HepG2 (cell line): ENCODE measurements around the gene CSNK1D. TPM values are rescaled to one million over a fixed set of nuclear protein-coding genes. Genes with fewer than 3 reads are reported as not detected.
A peak's percentile ranks its signal among the peaks of the same experiment; 100 is the strongest.

Experiments used
- FOXM1 ChIP-seq: sonication (generic); formaldehyde crosslinking; IDR thresholded peaks from 2 replicates; pipeline ENCODE4 v1.5.0; 2020; ENCODE audit warnings: missing genetic modification reagents
- MTF2 ChIP-seq: sonication (generic); formaldehyde crosslinking; IDR thresholded peaks from 2 replicates; pipeline ENCODE4 v1.5.0; 2020; ENCODE audit warnings: missing genetic modification reagents, borderline replicate concordance
- MYC ChIP-seq: sonication (generic); formaldehyde crosslinking; IDR thresholded peaks from 2 replicates; pipeline ENCODE4 v1.9.0; 2021; ENCODE audit warnings: missing genetic modification reagents, borderline replicate concordance
- NFE2L1 ChIP-seq: sonication (generic); formaldehyde crosslinking; IDR thresholded peaks from 2 replicates; pipeline ENCODE4 v1.4.0; 2020; ENCODE audit warnings: missing genetic modification reagents, mild to moderate bottlenecking, borderline replicate concordance
- NPAS2 ChIP-seq: sonication (generic); formaldehyde crosslinking; IDR thresholded peaks from 2 replicates; pipeline ENCODE4 v1.8.0; 2022; ENCODE audit warnings: mild to moderate bottlenecking, missing genetic modification reagents, borderline replicate concordance
- RELA ChIP-seq: sonication (generic); formaldehyde crosslinking; IDR thresholded peaks from 2 replicates; pipeline ENCODE4 v1.4.0; 2020; ENCODE audit warnings: missing genetic modification reagents
- SIN3A ChIP-seq: IDR thresholded peaks from 2 replicates; pipeline ENCODE4 v1.6.1; 2011; ENCODE audit warnings: low read depth, mild to moderate bottlenecking, control low read depth, low read length, borderline replicate concordance
- SNAPC4 ChIP-seq: sonication (generic); formaldehyde crosslinking; IDR thresholded peaks from 2 replicates; pipeline ENCODE4 v1.4.0; 2020; ENCODE audit warnings: mild to moderate bottlenecking, missing genetic modification reagents
- SRSF1 ChIP-seq: fragments of 200-400 bp; formaldehyde crosslinking; optimal IDR thresholded peaks from 2 replicates; pipeline ENCODE3; 2017; ENCODE audit warnings: mild to moderate bottlenecking, low read depth, low read length, moderate library complexity
- SSRP1 ChIP-seq: IDR thresholded peaks from 2 replicates; pipeline ENCODE4 v1.6.1; 2016; ENCODE audit warnings: control low read depth
- TARDBP ChIP-seq: sonication (generic); formaldehyde crosslinking; IDR thresholded peaks from 2 replicates; pipeline ENCODE4 v1.8.0; 2022; ENCODE audit warnings: mild to moderate bottlenecking, missing genetic modification reagents
- ZNF333 ChIP-seq: sonication (generic); formaldehyde crosslinking; IDR thresholded peaks from 2 replicates; pipeline ENCODE4 v1.4.0; 2020; ENCODE audit warnings: mild to moderate bottlenecking, missing genetic modification reagents, borderline replicate concordance
- ZNF367 ChIP-seq: sonication (generic); formaldehyde crosslinking; IDR thresholded peaks from 2 replicates; pipeline ENCODE4 v1.4.0; 2020; ENCODE audit warnings: missing genetic modification reagents, borderline replicate concordance
- ZNF570 ChIP-seq: sonication (generic); formaldehyde crosslinking; IDR thresholded peaks from 2 replicates; pipeline ENCODE4 v1.4.0; 2020; ENCODE audit warnings: mild to moderate bottlenecking, missing genetic modification reagents, borderline replicate concordance
- ZNF724P ChIP-seq: sonication (generic); formaldehyde crosslinking; IDR thresholded peaks from 2 replicates; pipeline ENCODE4 v1.8.0; 2022; ENCODE audit warnings: missing genetic modification reagents, borderline replicate concordance
- ZNF790 ChIP-seq: sonication (generic); formaldehyde crosslinking; IDR thresholded peaks from 2 replicates; pipeline ENCODE4 v1.8.0; 2022; ENCODE audit warnings: missing genetic modification reagents, mild to moderate bottlenecking, borderline replicate concordance
- polyA plus RNA-seq, 8 experiments: library from polyadenylated mRNA; depleted of rRNA in 3 of 8; stranded (reverse) in 7 of 8; unstranded in 1 of 8; fragments of >200 nt; fragmentation: Illumina TruSeq in 4 of 8; extraction: Trizol in 4 of 8; gene quantifications; 2 replicates each; pipeline versions ENCODE4 v1.2.1 to v1.2.3, GENCODE V29; 2011 to 2016; ENCODE audit warnings: low read depth in 4 of 8, missing spikeins in 1 of 8, mixed read lengths in 1 of 8; ENCODE audit not compliant: insufficient read depth in 1 of 8
- total RNA-seq, 5 experiments: library from RNA; depleted of rRNA; stranded (reverse); fragments of >200 nt; fragmentation: Illumina TruSeq; extraction: Trizol; gene quantifications; 2 replicates each; pipeline ENCODE4 v1.2.3, GENCODE V29; 2016; ENCODE audit warnings: low read depth in 1 of 5
- TF ChIP-seq, protein P1 (sequence below): sonication (generic); formaldehyde crosslinking; IDR thresholded peaks from 2 replicates; pipeline ENCODE4 v1.5.1; 2020; ENCODE audit warnings: mild to moderate bottlenecking, missing genetic modification reagents, borderline replicate concordance

Gene CSNK1D
- total and polyA plus RNA-seq, 2 of the 13 experiments (the other 11 are each of a cell fraction or from before 2014, with no cell fraction given), result 31.5 to 128 TPM

GRCh38 chr17:82241183-82241925, 32.1 kb downstream of the CSNK1D start (continued):
- TF ChIP-seq NPAS2 (CRISPR knock-in tag) (no peak), SRSF1 (peak; percentile 70), SNAPC4 (CRISPR knock-in tag) (peak; percentile 36; the same call in 1 of the 2 replicates), ZNF367 (CRISPR knock-in tag) (peak; percentile 54; the same call in 1 of the 2 replicates), ZNF333 (CRISPR knock-in tag) (peak; percentile 28; the same call in 1 of the 2 replicates), ZNF570 (CRISPR knock-in tag) (no peak), ZNF724P (CRISPR knock-in tag) (peak; percentile 81; the same call in 1 of the 2 replicates), RELA (CRISPR knock-in tag) (no peak), MTF2 (CRISPR knock-in tag) (no peak), NFE2L1 (CRISPR knock-in tag) (no peak), SSRP1 (CRISPR knock-in tag) (peak; percentile 99), SIN3A (peak; percentile 8; the same call in 1 of the 2 replicates), FOXM1 (CRISPR knock-in tag) (no peak), MYC (peak; percentile 72), ZNF790 (CRISPR knock-in tag) (peak; percentile 80; the same call in 1 of the 2 replicates), TARDBP (CRISPR knock-in tag) (no peak; the same call in 1 of the 2 replicates)
- TF ChIP-seq, protein P1, sequence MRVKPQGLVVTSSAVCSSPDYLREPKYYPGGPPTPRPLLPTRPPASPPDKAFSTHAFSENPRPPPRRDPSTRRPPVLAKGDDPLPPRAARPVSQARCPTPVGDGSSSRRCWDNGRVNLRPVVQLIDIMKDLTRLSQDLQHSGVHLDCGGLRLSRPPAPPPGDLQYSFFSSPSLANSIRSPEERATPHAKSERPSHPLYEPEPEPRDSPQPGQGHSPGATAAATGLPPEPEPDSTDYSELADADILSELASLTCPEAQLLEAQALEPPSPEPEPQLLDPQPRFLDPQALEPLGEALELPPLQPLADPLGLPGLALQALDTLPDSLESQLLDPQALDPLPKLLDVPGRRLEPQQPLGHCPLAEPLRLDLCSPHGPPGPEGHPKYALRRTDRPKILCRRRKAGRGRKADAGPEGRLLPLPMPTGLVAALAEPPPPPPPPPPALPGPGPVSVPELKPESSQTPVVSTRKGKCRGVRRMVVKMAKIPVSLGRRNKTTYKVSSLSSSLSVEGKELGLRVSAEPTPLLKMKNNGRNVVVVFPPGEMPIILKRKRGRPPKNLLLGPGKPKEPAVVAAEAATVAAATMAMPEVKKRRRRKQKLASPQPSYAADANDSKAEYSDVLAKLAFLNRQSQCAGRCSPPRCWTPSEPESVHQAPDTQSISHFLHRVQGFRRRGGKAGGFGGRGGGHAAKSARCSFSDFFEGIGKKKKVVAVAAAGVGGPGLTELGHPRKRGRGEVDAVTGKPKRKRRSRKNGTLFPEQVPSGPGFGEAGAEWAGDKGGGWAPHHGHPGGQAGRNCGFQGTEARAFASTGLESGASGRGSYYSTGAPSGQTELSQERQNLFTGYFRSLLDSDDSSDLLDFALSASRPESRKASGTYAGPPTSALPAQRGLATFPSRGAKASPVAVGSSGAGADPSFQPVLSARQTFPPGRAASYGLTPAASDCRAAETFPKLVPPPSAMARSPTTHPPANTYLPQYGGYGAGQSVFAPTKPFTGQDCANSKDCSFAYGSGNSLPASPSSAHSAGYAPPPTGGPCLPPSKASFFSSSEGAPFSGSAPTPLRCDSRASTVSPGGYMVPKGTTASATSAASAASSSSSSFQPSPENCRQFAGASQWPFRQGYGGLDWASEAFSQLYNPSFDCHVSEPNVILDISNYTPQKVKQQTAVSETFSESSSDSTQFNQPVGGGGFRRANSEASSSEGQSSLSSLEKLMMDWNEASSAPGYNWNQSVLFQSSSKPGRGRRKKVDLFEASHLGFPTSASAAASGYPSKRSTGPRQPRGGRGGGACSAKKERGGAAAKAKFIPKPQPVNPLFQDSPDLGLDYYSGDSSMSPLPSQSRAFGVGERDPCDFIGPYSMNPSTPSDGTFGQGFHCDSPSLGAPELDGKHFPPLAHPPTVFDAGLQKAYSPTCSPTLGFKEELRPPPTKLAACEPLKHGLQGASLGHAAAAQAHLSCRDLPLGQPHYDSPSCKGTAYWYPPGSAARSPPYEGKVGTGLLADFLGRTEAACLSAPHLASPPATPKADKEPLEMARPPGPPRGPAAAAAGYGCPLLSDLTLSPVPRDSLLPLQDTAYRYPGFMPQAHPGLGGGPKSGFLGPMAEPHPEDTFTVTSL (CRISPR knock-in tag), result 0 out of 2 replicates have a peak, but pooled peaks have one; percentile 15
